Measurements from ENCODE around the gene INPP5J. TPM values are rescaled to one million over a fixed set of nuclear protein-coding genes. Genes with fewer than 3 reads are reported as not detected.

INPP5J gene
- total RNA-seq, 2 experiments from 2014 or later = 0.59 to 0.69 TPM

DNA sequence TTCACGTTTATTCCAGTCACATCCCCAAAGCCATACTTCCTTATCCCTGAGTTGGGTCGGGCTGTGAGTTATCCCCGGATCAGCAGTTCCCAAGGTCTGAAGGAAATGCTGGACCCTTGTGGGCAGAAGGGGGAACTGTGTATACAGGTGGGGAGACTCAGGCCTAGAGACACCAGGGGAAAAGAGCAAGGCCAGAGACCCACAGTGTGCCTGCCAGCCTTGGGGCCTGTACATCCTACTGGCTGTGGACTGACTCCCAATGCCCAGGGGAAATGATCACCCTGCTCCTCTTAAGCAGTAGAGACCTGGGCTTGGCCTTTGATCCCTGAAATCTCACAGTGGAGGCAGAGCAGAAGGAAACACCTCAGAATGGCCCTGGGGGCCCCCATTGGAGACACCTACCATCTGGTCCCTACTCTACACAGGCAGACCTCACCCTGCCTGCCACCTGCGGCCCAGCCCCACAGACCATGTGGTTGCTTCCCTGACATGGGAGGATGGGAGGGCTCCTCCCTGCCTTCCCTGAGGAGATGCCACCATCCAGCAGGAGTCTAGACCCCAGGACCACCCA, 16.7 kb upstream of the INPP5J start:
- Mint-ChIP-seq H3K4me1 (ENCODE audit: low read depth) (peaks cover 24% of the 10 kb centered on the region), H3K27ac (peak overlapping the region; percentile 87), H3K4me3 (peak overlapping the region; percentile 97), H3K27me3 (no peaks in the 10 kb centered on the region), H3K36me3 (ENCODE audit: low read depth) (peaks cover 17% of the 10 kb centered on the region), H3K9me3 (no peaks in the 10 kb centered on the region)
- H3K27ac ChIP-seq (ENCODE audit: low read depth in 1 of 2, low read length in 2 of 2) = no peak overlapping the region
- intact Hi-C loops (cut with DNase I, micrococcal nuclease) = loop anchor here in 1 of 2 experiments (2.0 to 5.0 kb wide), 4 partner anchors 53 to 241 kb away; partner anchors contain the start of genes LIMK2 and PATZ1
- ChIA-PET POLR2A (interaction anchor here (2.0 to 3.7 kb wide), 3 partner anchors 54 to 241 kb away, joined by 11 to 19 read pairs (median 12); partner anchors contain the start of genes PATZ1, PIK3IP1 and RNF185), CTCF (interaction anchor here (3.4 kb wide), 1 partner anchor 21 kb away, joined by 21 read pairs; no protein-coding TSS in a partner anchor)
- no peaks in the 10 kb centered on the region for H3K27me3 ChIP-seq (ENCODE audit: control insufficient read depth in 1 of 2, insufficient read depth in 2 of 2, low read length in 2 of 2)
- H3K9me3 ChIP-seq (ENCODE audit: control insufficient read depth in 1 of 2, insufficient read depth in 1 of 2, low read length in 2 of 2) = no peaks in the 10 kb centered on the region
- ATAC-seq (ENCODE audit: poor library complexity) (no peak), DNase-seq (no peak)
- no peaks in the 10 kb centered on the region for H3K36me3 ChIP-seq (ENCODE audit: insufficient read depth, low read length)
- TF ChIP-seq, protein P1, sequence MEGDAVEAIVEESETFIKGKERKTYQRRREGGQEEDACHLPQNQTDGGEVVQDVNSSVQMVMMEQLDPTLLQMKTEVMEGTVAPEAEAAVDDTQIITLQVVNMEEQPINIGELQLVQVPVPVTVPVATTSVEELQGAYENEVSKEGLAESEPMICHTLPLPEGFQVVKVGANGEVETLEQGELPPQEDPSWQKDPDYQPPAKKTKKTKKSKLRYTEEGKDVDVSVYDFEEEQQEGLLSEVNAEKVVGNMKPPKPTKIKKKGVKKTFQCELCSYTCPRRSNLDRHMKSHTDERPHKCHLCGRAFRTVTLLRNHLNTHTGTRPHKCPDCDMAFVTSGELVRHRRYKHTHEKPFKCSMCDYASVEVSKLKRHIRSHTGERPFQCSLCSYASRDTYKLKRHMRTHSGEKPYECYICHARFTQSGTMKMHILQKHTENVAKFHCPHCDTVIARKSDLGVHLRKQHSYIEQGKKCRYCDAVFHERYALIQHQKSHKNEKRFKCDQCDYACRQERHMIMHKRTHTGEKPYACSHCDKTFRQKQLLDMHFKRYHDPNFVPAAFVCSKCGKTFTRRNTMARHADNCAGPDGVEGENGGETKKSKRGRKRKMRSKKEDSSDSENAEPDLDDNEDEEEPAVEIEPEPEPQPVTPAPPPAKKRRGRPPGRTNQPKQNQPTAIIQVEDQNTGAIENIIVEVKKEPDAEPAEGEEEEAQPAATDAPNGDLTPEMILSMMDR (IDR thresholded peaks at IDR 0.05) = no peak
- peaks cover 31% of the 10 kb centered on the region for H3K4me1 ChIP-seq (ENCODE audit: insufficient read depth, low read length)
- H3K4me3 ChIP-seq (ENCODE audit: low read length) = no peak overlapping the region

DNA sequence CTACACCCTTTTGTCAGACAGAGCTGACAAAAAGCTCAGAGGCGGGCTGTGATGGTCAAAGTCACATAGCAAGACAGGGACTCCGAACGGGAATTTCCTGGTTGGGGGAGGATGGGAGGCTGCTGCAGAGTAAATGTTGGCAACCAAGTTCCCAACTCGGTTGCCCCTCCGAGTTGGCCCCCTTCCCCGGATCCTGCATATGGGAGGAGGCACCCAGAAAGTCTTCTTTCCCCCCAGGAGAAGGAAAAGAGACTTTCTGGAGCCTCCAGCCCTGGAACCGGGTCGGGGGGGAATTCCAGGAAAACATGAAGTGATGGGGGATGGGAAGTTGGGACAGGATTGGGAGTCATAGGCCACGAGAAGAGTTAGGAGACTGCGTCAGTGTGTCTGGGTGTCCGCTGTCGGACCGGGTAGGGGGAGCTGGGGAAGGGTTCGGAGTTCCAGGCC, 16.0 kb upstream of the INPP5J start:
- peaks cover 31% of the 10 kb centered on the region for H3K4me1 ChIP-seq (ENCODE audit: insufficient read depth, low read length)
- H3K27ac ChIP-seq (ENCODE audit: low read depth in 1 of 2, low read length in 2 of 2) = peak overlapping the region in 1 of 2 donors; percentile 51
- H3K36me3 Mint-ChIP-seq (ENCODE audit: low read depth) = peaks cover 17% of the 10 kb centered on the region
- H3K27ac Mint-ChIP-seq = peak overlapping the region; percentile 87
- ATAC-seq (ENCODE audit: poor library complexity) (no peak), DNase-seq (no peak)
- intact Hi-C loops (cut with DNase I, micrococcal nuclease) = loop anchor here in 1 of 2 experiments (1.0 to 5.0 kb wide), 6 partner anchors 22 to 439 kb away; partner anchors contain the start of genes DUSP18, LIMK2 and PATZ1
- H3K27me3 Mint-ChIP-seq = no peaks in the 10 kb centered on the region
- ChIA-PET POLR2A (interaction anchor here (0.8 to 3.7 kb wide), 15 partner anchors 8 to 240 kb away, joined by 3 to 23 read pairs (median 5); partner anchors contain the start of genes LIMK2, MORC2, PATZ1 and PIK3IP1), CTCF (interaction anchor here (0.9 to 3.4 kb wide), 6 partner anchors 22 to 472 kb away, joined by 4 to 21 read pairs (median 9); partner anchors contain the start of genes LIMK2, RNF185, SLC35E4 and SMTN)
- H3K4me3 Mint-ChIP-seq = peak overlapping the region; percentile 97
- no peaks in the 10 kb centered on the region for H3K9me3 Mint-ChIP-seq
- H3K4me3 ChIP-seq (ENCODE audit: low read length) = peak overlapping the region; percentile 75
- peaks cover 24% of the 10 kb centered on the region for H3K4me1 Mint-ChIP-seq (ENCODE audit: low read depth)
- H3K36me3 ChIP-seq (ENCODE audit: insufficient read depth, low read length) = no peaks in the 10 kb centered on the region
- no peaks in the 10 kb centered on the region for H3K9me3 ChIP-seq (ENCODE audit: control insufficient read depth in 1 of 2, insufficient read depth in 1 of 2, low read length in 2 of 2)
- H3K27me3 ChIP-seq (ENCODE audit: control insufficient read depth in 1 of 2, insufficient read depth in 2 of 2, low read length in 2 of 2) = no peaks in the 10 kb centered on the region
- TF ChIP-seq, protein P1 (IDR thresholded peaks at IDR 0.05) = no peak

DNA sequence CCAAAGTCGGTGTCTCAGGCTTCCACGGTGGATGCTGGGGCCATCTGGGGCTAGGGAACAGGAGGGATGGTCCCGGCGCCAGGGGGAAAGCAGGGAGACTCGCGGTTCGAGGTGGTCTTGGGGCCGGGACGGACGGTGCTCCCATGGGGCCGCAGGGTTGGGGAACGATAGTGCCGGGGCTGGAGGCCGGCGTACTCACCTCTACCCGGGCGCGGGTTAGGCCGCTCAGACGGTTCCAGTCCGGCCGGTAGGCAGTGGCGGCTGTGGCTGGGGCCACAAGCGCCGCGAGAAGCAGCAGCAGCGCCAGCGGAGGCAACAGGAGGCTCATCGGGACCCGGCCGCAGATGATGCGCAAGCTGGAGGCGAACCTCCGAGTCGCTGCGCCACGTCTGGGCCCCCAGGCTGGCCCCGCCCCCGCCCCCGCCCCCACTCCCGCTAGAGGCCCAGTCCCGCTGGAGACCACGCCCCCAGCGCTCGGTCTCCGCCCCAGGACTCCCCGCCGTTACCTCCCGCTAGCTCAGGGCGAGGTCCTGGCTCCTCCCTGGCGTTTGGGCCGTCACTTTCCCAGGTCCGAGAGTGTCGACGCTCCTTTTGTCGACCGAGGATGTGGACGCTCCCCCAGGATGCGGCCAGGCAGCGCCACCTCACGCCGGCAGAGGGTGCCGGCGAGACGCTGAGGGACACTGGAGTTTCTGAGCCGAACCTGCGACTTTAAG, 15.4 kb upstream of the INPP5J start, which contains the start of gene SELENOM:
TSS of gene SELENOM (minus strand) at position 391 of the 716 bp plus-strand sequence. CDS start at position 328, 63 bp downstream.
- H3K4me1 Mint-ChIP-seq (ENCODE audit: low read depth) = peaks cover 24% of the 10 kb centered on the region
- H3K9me3 ChIP-seq (ENCODE audit: control insufficient read depth in 1 of 2, insufficient read depth in 1 of 2, low read length in 2 of 2) = peaks cover 0 to 1% of the 10 kb centered on the region in 2 experiments
- peaks cover 17% of the 10 kb centered on the region for H3K36me3 Mint-ChIP-seq (ENCODE audit: low read depth)
- H3K27ac ChIP-seq (ENCODE audit: low read depth in 1 of 2, low read length in 2 of 2) = peak within 1 kb of the TSS; percentile 24 to 51
- H3K4me3 ChIP-seq (ENCODE audit: low read length) = peak within 1 kb of the TSS; percentile 75
- DNase-seq = peak; percentile 71 to 95 (median 82)
- peak within 1 kb of the TSS; percentile 87 for H3K27ac Mint-ChIP-seq
- no peaks in the 10 kb centered on the region for H3K36me3 ChIP-seq (ENCODE audit: insufficient read depth, low read length)
- no peaks in the 10 kb centered on the region for H3K9me3 Mint-ChIP-seq
- peak within 1 kb of the TSS; percentile 97 for H3K4me3 Mint-ChIP-seq
- TF ChIP-seq, protein P1 (IDR thresholded peaks at IDR 0.05) = peak; percentile 70
- POLR2A ChIA-PET = interaction anchor here (0.5 to 3.7 kb wide), 24 partner anchors 9 to 1484 kb away, joined by 3 to 23 read pairs (median 4); partner anchors contain the start of genes LIMK2, MORC2, PATZ1 and PIK3IP1
- peaks cover 31% of the 10 kb centered on the region for H3K4me1 ChIP-seq (ENCODE audit: insufficient read depth, low read length)
- ATAC-seq (ENCODE audit: poor library complexity) = peak; percentile 90
- intact Hi-C loops (cut with DNase I, micrococcal nuclease) = loop anchor here in 1 of 2 experiments (1.0 to 5.0 kb wide), 6 partner anchors 23 to 440 kb away; partner anchors contain the start of genes DUSP18, LIMK2 and PATZ1
- CTCF ChIA-PET = interaction anchor here (0.7 to 3.4 kb wide), 9 partner anchors 22 to 472 kb away, joined by 3 to 21 read pairs (median 7); partner anchors contain the start of genes LIMK2, RNF185, SLC35E4 and SMTN
- H3K27me3 ChIP-seq (ENCODE audit: control insufficient read depth in 1 of 2, insufficient read depth in 2 of 2, low read length in 2 of 2) = no peaks in the 10 kb centered on the region
- no peaks in the 10 kb centered on the region for H3K27me3 Mint-ChIP-seq

Data from CD4-positive, alpha-beta T cell (primary cell).